IMR-90 (cell line): ENCODE measurements around the gene COL5A3. TPM values are rescaled to one million over a fixed set of nuclear protein-coding genes. Genes with fewer than 3 reads are reported as not detected.

Experiments used
- ATAC-seq: fragments of 200-7000 bp; cut with Tn5 transposase; 2 replicates; pipeline ENCODE4 v1.9.1; 2020; ENCODE audit warnings: low read depth, mild to moderate bottlenecking, moderate library complexity
- BruUV-seq: library from RNA; stranded (reverse); fragments of 400-500 nt; replicated peaks from 2 replicates; lab custom pipeline; 2021; lab: Mats Ljungman, UMichigan
- CTCF ChIA-PET: fragments of 300-600 bp; formaldehyde crosslinking; extraction: SDS; loops from one replicate; lab custom pipeline; 2021; ENCODE audit warnings: antibody characterized with exemption; lab: Yijun Ruan, JAX
- POLR2A ChIA-PET: fragments of 300-600 bp; sonication (Branson Sonifier 250); formaldehyde crosslinking; loops from one replicate; lab custom pipeline; 2022; ENCODE audit warnings: antibody characterized with exemption; ENCODE audit not compliant: unreplicated experiment; lab: Charles Lee
- DNase-seq: peaks from one replicate; pipeline ENCODE4 v3.0.0; 2013
- H2AFZ ChIP-seq: replicated peaks from 2 replicates; pipeline ENCODE3; 2013; ENCODE audit warnings: low read length, mild to moderate bottlenecking; ENCODE audit not compliant: poor library complexity
- H2AK5ac ChIP-seq: 2 replicates; pipeline ENCODE4 v1.6.1; 2013; ENCODE audit warnings: low read depth, low read length, inconsistent platforms
- H2AK9ac ChIP-seq: replicated peaks from 2 replicates; pipeline ENCODE3; 2013; ENCODE audit warnings: mild to moderate bottlenecking, low read depth, low read length, moderate library complexity; ENCODE audit not compliant: poor library complexity
- H2BK120ac ChIP-seq: 2 replicates; pipeline ENCODE4 v1.6.1; 2013; ENCODE audit warnings: low read depth, low read length, inconsistent platforms
- H2BK15ac ChIP-seq: 3 replicates; pipeline ENCODE4 v1.6.1; 2013; ENCODE audit warnings: low read depth, low read length, inconsistent platforms
- H2BK20ac ChIP-seq: 2 replicates; pipeline ENCODE4 v1.6.1; 2013; ENCODE audit warnings: low read depth, mild to moderate bottlenecking, inconsistent platforms, low read length, moderate library complexity
- H2BK5ac ChIP-seq: 2 replicates; pipeline ENCODE4 v1.6.1; 2013; ENCODE audit warnings: mild to moderate bottlenecking, low read depth, low read length, inconsistent platforms; ENCODE audit not compliant: poor library complexity, severe bottlenecking
- H3K14ac ChIP-seq: replicated peaks from 2 replicates; pipeline ENCODE4 v1.6.1; 2013; ENCODE audit warnings: low read depth, low read length, inconsistent platforms
- H3K18ac ChIP-seq: 2 replicates; pipeline ENCODE4 v1.6.1; 2013; ENCODE audit warnings: low read depth, low read length, control low read depth
- H3K23ac ChIP-seq: 2 replicates; pipeline ENCODE4 v1.6.1; 2013; ENCODE audit warnings: low read depth, low read length, inconsistent platforms
- H3K27ac ChIP-seq: 2 replicates; pipeline ENCODE4 v1.5.1; 2013; ENCODE audit warnings: mild to moderate bottlenecking, control low read depth, low read length; ENCODE audit not compliant: insufficient read depth
- H3K27me3 ChIP-seq: 2 replicates; pipeline ENCODE4 v1.6.1; 2013; ENCODE audit warnings: low read length; ENCODE audit not compliant: control insufficient read depth, insufficient read depth
- H3K36me3 ChIP-seq: 2 replicates; pipeline ENCODE4 v1.6.1; 2013; ENCODE audit warnings: low read length, mixed read lengths; ENCODE audit not compliant: control insufficient read depth, insufficient read depth
- H3K4ac ChIP-seq: 2 replicates; pipeline ENCODE4 v1.6.1; 2013; ENCODE audit warnings: low read depth, low read length, inconsistent platforms
- H3K4me1 ChIP-seq: 2 replicates; pipeline ENCODE4 v1.6.1; 2013; ENCODE audit warnings: low read length, mixed read lengths; ENCODE audit not compliant: control insufficient read depth, insufficient read depth
- H3K4me2 ChIP-seq: 2 replicates; pipeline ENCODE4 v1.6.1; 2013; ENCODE audit warnings: low read depth, mild to moderate bottlenecking, control low read depth, low read length, moderate library complexity
- H3K4me3 ChIP-seq: 2 replicates; pipeline ENCODE4 v1.5.1; 2013; ENCODE audit warnings: low read depth, mild to moderate bottlenecking, control low read depth, low read length, moderate library complexity; ENCODE audit not compliant: insufficient read depth
- H3K56ac ChIP-seq: 2 replicates; pipeline ENCODE4 v1.6.1; 2013; ENCODE audit warnings: low read length, inconsistent platforms; ENCODE audit not compliant: insufficient read depth; ENCODE audit errors: extremely low read depth
- H3K79me1 ChIP-seq, 2 experiments: 2 replicates each; pipeline ENCODE4 v1.6.1; 2013; ENCODE audit warnings: low read length in 2 of 2, inconsistent platforms in 1 of 2, low read depth in 1 of 2
- H3K9ac ChIP-seq: 2 replicates; pipeline ENCODE4 v1.6.1; 2013; ENCODE audit warnings: low read depth, low read length, control low read depth
- H3K9me1 ChIP-seq: 2 replicates; pipeline ENCODE4 v1.6.1; 2013; ENCODE audit warnings: low read length, inconsistent platforms; ENCODE audit not compliant: insufficient read depth
- H3K9me3 ChIP-seq: 2 replicates; pipeline ENCODE4 v1.6.1; 2013; ENCODE audit warnings: low read length; ENCODE audit not compliant: control insufficient read depth, insufficient read depth
- H4K20me1 ChIP-seq: 2 replicates; pipeline ENCODE4 v1.6.1; 2013; ENCODE audit warnings: low read length, inconsistent platforms; ENCODE audit not compliant: insufficient read depth
- H4K5ac ChIP-seq: 2 replicates; pipeline ENCODE4 v1.6.1; 2013; ENCODE audit warnings: mild to moderate bottlenecking, low read depth, low read length, control low read depth
- H4K8ac ChIP-seq, 2 experiments: 2 replicates each; pipeline ENCODE4 v1.6.1; 2013; ENCODE audit warnings: low read depth in 2 of 2, low read length in 2 of 2, control low read depth in 1 of 2, inconsistent platforms in 1 of 2
- H4K91ac ChIP-seq: 2 replicates; pipeline ENCODE4 v1.6.1; 2013; ENCODE audit warnings: low read depth, low read length, inconsistent platforms; ENCODE audit not compliant: insufficient read depth
- BHLHE40 ChIP-seq: fragments of 150-350 bp; IDR thresholded peaks from 2 replicates; pipeline ENCODE4 v1.6.1; 2016; ENCODE audit warnings: mild to moderate bottlenecking, low read depth, low read length
- CEBPB ChIP-seq: IDR thresholded peaks from 2 replicates; pipeline ENCODE4 v1.6.1; 2012; ENCODE audit warnings: low read depth, low read length, improper control_type of control experiment
- CHD1 ChIP-seq: IDR thresholded peaks from 2 replicates; pipeline ENCODE4 v1.6.1; 2012; ENCODE audit warnings: low read depth, low read length, improper control_type of control experiment
- CTCF ChIP-seq: conservative IDR thresholded peaks from 2 replicates; pipeline ENCODE4 v1.5.1; 2012; ENCODE audit warnings: mild to moderate bottlenecking, low read depth, low read length, improper control_type of control experiment
- FOS ChIP-seq: fragments of 150-350 bp; IDR thresholded peaks from 2 replicates; pipeline ENCODE4 v1.6.1; 2016; ENCODE audit warnings: low read depth, low read length
- MAZ ChIP-seq: IDR thresholded peaks from 2 replicates; pipeline ENCODE4 v1.6.1; 2012; ENCODE audit warnings: low read depth, mild to moderate bottlenecking, low read length, improper control_type of control experiment, moderate library complexity, borderline replicate concordance
- MXI1 ChIP-seq: IDR thresholded peaks from 2 replicates; pipeline ENCODE4 v1.6.1; 2012; ENCODE audit warnings: low read depth, mild to moderate bottlenecking, low read length, moderate library complexity, borderline replicate concordance
- RAD21 ChIP-seq: IDR thresholded peaks from 2 replicates; pipeline ENCODE4 v1.6.1; 2012; ENCODE audit warnings: low read length, improper control_type of control experiment
- RFX5 ChIP-seq: IDR thresholded peaks from 2 replicates; pipeline ENCODE4 v1.8.0; 2012; ENCODE audit warnings: low read depth, mild to moderate bottlenecking, low read length, moderate library complexity
- SMC3 ChIP-seq: fragments of 150-350 bp; IDR thresholded peaks from 2 replicates; pipeline ENCODE4 v1.6.1; 2016; ENCODE audit warnings: low read depth, mild to moderate bottlenecking, antibody characterized with exemption, low read length, moderate library complexity
- USF2 ChIP-seq: fragments of 150-350 bp; IDR thresholded peaks from 2 replicates; pipeline ENCODE4 v1.6.1; 2017; ENCODE audit warnings: mild to moderate bottlenecking, antibody characterized with exemption, low read length, low read depth
- WGBS, 2 experiments: methylation state at CpG; one replicate each; pipeline versions ENCODE4 v1.1.5 to v1.1.7; 2013; ENCODE audit warnings: missing lambda C conversion rate in 2 of 2; ENCODE audit not compliant: insufficient read length in 1 of 2; ENCODE audit errors: extremely low coverage in 2 of 2; 5-methylcytosine and 5-hydroxymethylcytosine counted together
- dilution Hi-C: fragments of 300-500 bp; cut with HindIII; formaldehyde crosslinking; loops from one replicate; pipeline ENCODE4 v1.14.3; 2018; ENCODE audit warnings: low sequenced_read_pairs; ENCODE audit not compliant: unreplicated experiment
- in situ Hi-C: fragments of 300-500 bp; cut with MboI; formaldehyde crosslinking; loops from 3 replicates; pipeline ENCODE4 v1.14.3; 2019; ENCODE audit warnings: low sequenced_read_pairs, inconsistent platforms, mixed read lengths
- intact Hi-C: fragments of 100-400 bp; cut with micrococcal nuclease; formaldehyde crosslinking; loops from 2 replicates; pipeline ENCODE4 v1.10.0; 2022
- polyA plus RNA-seq, 3 experiments: library from polyadenylated mRNA; depleted of rRNA; stranded (reverse); fragments of >200 nt; gene quantifications; 2 replicates each; pipeline ENCODE4 v1.2.3, GENCODE V29; 2012; ENCODE audit warnings: low replicate concordance in 1 of 3
- total RNA-seq: library from RNA; depleted of rRNA; stranded (reverse); fragments of >200 nt; gene quantifications from 2 replicates; pipeline ENCODE4 v1.2.3, GENCODE V29; 2012

The COL5A3 gene
- total and polyA plus RNA-seq, 2 of the 4 experiments (the other 2 are of a cell fraction), result 0.54 to 1.5 TPM

GRCh38 chr19:9913237-9914000 is 96.9 kb downstream of the COL5A3 start (continued):
- TF ChIP-seq MAZ, result no peak; the same call in 1 of the 2 replicates

GRCh38 chr19:9912551-9913236 is 97.6 kb downstream of the COL5A3 start:
- Histone ChIP-seq H2AFZ (no peak overlapping the region), H2AK9ac (no peak overlapping the region), H3K9ac (no peak overlapping the region), H3K18ac (no peak overlapping the region), H2BK15ac (no peak overlapping the region), H3K9me3 (no peaks in the 10 kb centered on the region), H4K8ac (no peak overlapping the region), H3K9me1 (peaks cover 9% of the 10 kb centered on the region; the same call in 1 of the 2 replicates), H3K27ac (no peak overlapping the region), H3K56ac (no peak overlapping the region), H2BK120ac (no peak overlapping the region), H3K4ac (no peak overlapping the region), H4K5ac (no peak overlapping the region), H3K4me2 (peak overlapping the region; percentile 29; the same call in 1 of the 2 replicates), H4K20me1 (no peaks in the 10 kb centered on the region), H3K36me3 (no peaks in the 10 kb centered on the region), H3K27me3 (peaks cover 16% of the 10 kb centered on the region), H4K91ac (no peak overlapping the region), H3K14ac (no peak overlapping the region), H2BK5ac (no peak overlapping the region), H2AK5ac (no peak overlapping the region), H2BK20ac (no peak overlapping the region), H3K23ac (no peak overlapping the region), H3K79me1 (no peaks in the 10 kb centered on the region; a peak in 1 of 4 replicates), H3K4me1 (peaks cover 2% of the 10 kb centered on the region; the same call in 1 of the 2 replicates), H3K4me3 (no peak overlapping the region; the same call in 1 of the 2 replicates)
- DNase-seq, result no peak
- in situ Hi-C loops, result loop anchor here (5.0 kb wide), 1 partner anchor 40 kb away; no protein-coding TSS in a partner anchor
- 29% methylated on average over 13 of the region's 24 CpGs; no CpG with 5 or more reads in 1 of the 2 experiments for WGBS, 2 experiments
- CTCF ChIA-PET, result no interaction called here
- dilution Hi-C loops, result no loop called here
- POLR2A ChIA-PET, result interaction anchor here (1.0 kb wide), 1 partner anchor 12 kb away, joined by 4 read pairs; no protein-coding TSS in a partner anchor
- ATAC-seq, result no peak
- no TSS peak for BruUV-seq
- intact Hi-C loops, result loop anchor here (5.0 to 10.0 kb wide), 2 partner anchors 288 to 775 kb away; partner anchors contain the start of gene ZNF561
- TF ChIP-seq CHD1 (no peak), CEBPB (no peak), RFX5 (no peak), MXI1 (no peak), BHLHE40 (no peak), RAD21 (no peak), FOS (no peak), CTCF (no peak), USF2 (no peak), SMC3 (no peak)
